IMR-90 (cell line): ENCODE results near the gene CACNA2D3. TPM values are rescaled to one million over a fixed set of nuclear protein-coding genes. Genes with fewer than 3 reads are reported as not detected.

Experiments used
- ATAC-seq: fragments of 200-7000 bp; cut with Tn5 transposase; 2 replicates; pipeline ENCODE4 v1.9.1; 2020; ENCODE audit warnings: low read depth, mild to moderate bottlenecking, moderate library complexity
- BruUV-seq: library from RNA; stranded (reverse); fragments of 400-500 nt; replicated peaks from 2 replicates; lab custom pipeline; 2021; lab: Mats Ljungman, UMichigan
- CTCF ChIA-PET: fragments of 300-600 bp; formaldehyde crosslinking; extraction: SDS; loops from one replicate; lab custom pipeline; 2021; ENCODE audit warnings: antibody characterized with exemption; lab: Yijun Ruan, JAX
- POLR2A ChIA-PET: fragments of 300-600 bp; sonication (Branson Sonifier 250); formaldehyde crosslinking; loops from one replicate; lab custom pipeline; 2022; ENCODE audit warnings: antibody characterized with exemption; ENCODE audit not compliant: unreplicated experiment; lab: Charles Lee
- DNase-seq: peaks from one replicate; pipeline ENCODE4 v3.0.0; 2013
- H2AFZ ChIP-seq: replicated peaks from 2 replicates; pipeline ENCODE3; 2013; ENCODE audit warnings: low read length, mild to moderate bottlenecking; ENCODE audit not compliant: poor library complexity
- H2AK5ac ChIP-seq: 2 replicates; pipeline ENCODE4 v1.6.1; 2013; ENCODE audit warnings: low read depth, low read length, inconsistent platforms
- H2AK9ac ChIP-seq: replicated peaks from 2 replicates; pipeline ENCODE3; 2013; ENCODE audit warnings: mild to moderate bottlenecking, low read depth, low read length, moderate library complexity; ENCODE audit not compliant: poor library complexity
- H2BK120ac ChIP-seq: 2 replicates; pipeline ENCODE4 v1.6.1; 2013; ENCODE audit warnings: low read depth, low read length, inconsistent platforms
- H2BK15ac ChIP-seq: 3 replicates; pipeline ENCODE4 v1.6.1; 2013; ENCODE audit warnings: low read depth, low read length, inconsistent platforms
- H2BK20ac ChIP-seq: 2 replicates; pipeline ENCODE4 v1.6.1; 2013; ENCODE audit warnings: low read depth, mild to moderate bottlenecking, inconsistent platforms, low read length, moderate library complexity
- H2BK5ac ChIP-seq: 2 replicates; pipeline ENCODE4 v1.6.1; 2013; ENCODE audit warnings: mild to moderate bottlenecking, low read depth, low read length, inconsistent platforms; ENCODE audit not compliant: poor library complexity, severe bottlenecking
- H3K14ac ChIP-seq: replicated peaks from 2 replicates; pipeline ENCODE4 v1.6.1; 2013; ENCODE audit warnings: low read depth, low read length, inconsistent platforms
- H3K18ac ChIP-seq: 2 replicates; pipeline ENCODE4 v1.6.1; 2013; ENCODE audit warnings: low read depth, low read length, control low read depth
- H3K23ac ChIP-seq: 2 replicates; pipeline ENCODE4 v1.6.1; 2013; ENCODE audit warnings: low read depth, low read length, inconsistent platforms
- H3K27ac ChIP-seq: 2 replicates; pipeline ENCODE4 v1.5.1; 2013; ENCODE audit warnings: mild to moderate bottlenecking, control low read depth, low read length; ENCODE audit not compliant: insufficient read depth
- H3K27me3 ChIP-seq: 2 replicates; pipeline ENCODE4 v1.6.1; 2013; ENCODE audit warnings: low read length; ENCODE audit not compliant: control insufficient read depth, insufficient read depth
- H3K36me3 ChIP-seq: 2 replicates; pipeline ENCODE4 v1.6.1; 2013; ENCODE audit warnings: low read length, mixed read lengths; ENCODE audit not compliant: control insufficient read depth, insufficient read depth
- H3K4ac ChIP-seq: 2 replicates; pipeline ENCODE4 v1.6.1; 2013; ENCODE audit warnings: low read depth, low read length, inconsistent platforms
- H3K4me1 ChIP-seq: 2 replicates; pipeline ENCODE4 v1.6.1; 2013; ENCODE audit warnings: low read length, mixed read lengths; ENCODE audit not compliant: control insufficient read depth, insufficient read depth
- H3K4me2 ChIP-seq: 2 replicates; pipeline ENCODE4 v1.6.1; 2013; ENCODE audit warnings: low read depth, mild to moderate bottlenecking, control low read depth, low read length, moderate library complexity
- H3K4me3 ChIP-seq: 2 replicates; pipeline ENCODE4 v1.5.1; 2013; ENCODE audit warnings: low read depth, mild to moderate bottlenecking, control low read depth, low read length, moderate library complexity; ENCODE audit not compliant: insufficient read depth
- H3K56ac ChIP-seq: 2 replicates; pipeline ENCODE4 v1.6.1; 2013; ENCODE audit warnings: low read length, inconsistent platforms; ENCODE audit not compliant: insufficient read depth; ENCODE audit errors: extremely low read depth
- H3K79me1 ChIP-seq, 2 experiments: 2 replicates each; pipeline ENCODE4 v1.6.1; 2013; ENCODE audit warnings: low read length in 2 of 2, inconsistent platforms in 1 of 2, low read depth in 1 of 2
- H3K9ac ChIP-seq: 2 replicates; pipeline ENCODE4 v1.6.1; 2013; ENCODE audit warnings: low read depth, low read length, control low read depth
- H3K9me1 ChIP-seq: 2 replicates; pipeline ENCODE4 v1.6.1; 2013; ENCODE audit warnings: low read length, inconsistent platforms; ENCODE audit not compliant: insufficient read depth
- H3K9me3 ChIP-seq: 2 replicates; pipeline ENCODE4 v1.6.1; 2013; ENCODE audit warnings: low read length; ENCODE audit not compliant: control insufficient read depth, insufficient read depth
- H4K20me1 ChIP-seq: 2 replicates; pipeline ENCODE4 v1.6.1; 2013; ENCODE audit warnings: low read length, inconsistent platforms; ENCODE audit not compliant: insufficient read depth
- H4K5ac ChIP-seq: 2 replicates; pipeline ENCODE4 v1.6.1; 2013; ENCODE audit warnings: mild to moderate bottlenecking, low read depth, low read length, control low read depth
- H4K8ac ChIP-seq, 2 experiments: 2 replicates each; pipeline ENCODE4 v1.6.1; 2013; ENCODE audit warnings: low read depth in 2 of 2, low read length in 2 of 2, control low read depth in 1 of 2, inconsistent platforms in 1 of 2
- H4K91ac ChIP-seq: 2 replicates; pipeline ENCODE4 v1.6.1; 2013; ENCODE audit warnings: low read depth, low read length, inconsistent platforms; ENCODE audit not compliant: insufficient read depth
- BHLHE40 ChIP-seq: fragments of 150-350 bp; IDR thresholded peaks from 2 replicates; pipeline ENCODE4 v1.6.1; 2016; ENCODE audit warnings: mild to moderate bottlenecking, low read depth, low read length
- CEBPB ChIP-seq: IDR thresholded peaks from 2 replicates; pipeline ENCODE4 v1.6.1; 2012; ENCODE audit warnings: low read depth, low read length, improper control_type of control experiment
- CHD1 ChIP-seq: IDR thresholded peaks from 2 replicates; pipeline ENCODE4 v1.6.1; 2012; ENCODE audit warnings: low read depth, low read length, improper control_type of control experiment
- FOS ChIP-seq: fragments of 150-350 bp; IDR thresholded peaks from 2 replicates; pipeline ENCODE4 v1.6.1; 2016; ENCODE audit warnings: low read depth, low read length
- MAFK ChIP-seq: IDR thresholded peaks from 2 replicates; pipeline ENCODE4 v1.6.1; 2012; ENCODE audit warnings: low read depth, low read length, improper control_type of control experiment
- MXI1 ChIP-seq: IDR thresholded peaks from 2 replicates; pipeline ENCODE4 v1.6.1; 2012; ENCODE audit warnings: low read depth, mild to moderate bottlenecking, low read length, moderate library complexity, borderline replicate concordance
- NFE2L2 ChIP-seq: fragments of 150-350 bp; IDR thresholded peaks from 2 replicates; pipeline ENCODE4 v1.6.1; 2016; ENCODE audit warnings: low read depth, mild to moderate bottlenecking, low read length
- POLR2A ChIP-seq: IDR thresholded peaks from 2 replicates; pipeline ENCODE4 v1.6.1; 2012; ENCODE audit warnings: mild to moderate bottlenecking, low read depth, low read length
- RAD21 ChIP-seq: IDR thresholded peaks from 2 replicates; pipeline ENCODE4 v1.6.1; 2012; ENCODE audit warnings: low read length, improper control_type of control experiment
- RFX5 ChIP-seq: IDR thresholded peaks from 2 replicates; pipeline ENCODE4 v1.8.0; 2012; ENCODE audit warnings: low read depth, mild to moderate bottlenecking, low read length, moderate library complexity
- SMC3 ChIP-seq: fragments of 150-350 bp; IDR thresholded peaks from 2 replicates; pipeline ENCODE4 v1.6.1; 2016; ENCODE audit warnings: low read depth, mild to moderate bottlenecking, antibody characterized with exemption, low read length, moderate library complexity
- WGBS, 2 experiments: methylation state at CpG; one replicate each; pipeline versions ENCODE4 v1.1.5 to v1.1.7; 2013; ENCODE audit warnings: missing lambda C conversion rate in 2 of 2; ENCODE audit not compliant: insufficient read length in 1 of 2; ENCODE audit errors: extremely low coverage in 2 of 2; 5-methylcytosine and 5-hydroxymethylcytosine counted together
- dilution Hi-C: fragments of 300-500 bp; cut with HindIII; formaldehyde crosslinking; loops from one replicate; pipeline ENCODE4 v1.14.3; 2018; ENCODE audit warnings: low sequenced_read_pairs; ENCODE audit not compliant: unreplicated experiment
- in situ Hi-C: fragments of 300-500 bp; cut with MboI; formaldehyde crosslinking; loops from 3 replicates; pipeline ENCODE4 v1.14.3; 2019; ENCODE audit warnings: low sequenced_read_pairs, inconsistent platforms, mixed read lengths
- intact Hi-C: fragments of 100-400 bp; cut with micrococcal nuclease; formaldehyde crosslinking; loops from 2 replicates; pipeline ENCODE4 v1.10.0; 2022
- polyA plus RNA-seq, 3 experiments: library from polyadenylated mRNA; depleted of rRNA; stranded (reverse); fragments of >200 nt; gene quantifications; 2 replicates each; pipeline ENCODE4 v1.2.3, GENCODE V29; 2012; ENCODE audit warnings: low replicate concordance in 1 of 3
- total RNA-seq: library from RNA; depleted of rRNA; stranded (reverse); fragments of >200 nt; gene quantifications from 2 replicates; pipeline ENCODE4 v1.2.3, GENCODE V29; 2012
- TF ChIP-seq, protein P1 (sequence below): fragments of 150-350 bp; IDR thresholded peaks from 2 replicates; pipeline ENCODE4 v1.6.1; 2017; ENCODE audit warnings: mild to moderate bottlenecking, antibody characterized with exemption, low read length, low read depth
- TF ChIP-seq, protein P2 (sequence below): fragments of 150-350 bp; IDR thresholded peaks from 2 replicates; pipeline ENCODE4 v1.6.1; 2016; ENCODE audit warnings: low read depth, mild to moderate bottlenecking, low read length, moderate library complexity, borderline replicate concordance

Gene CACNA2D3
- total and polyA plus RNA-seq, 2 of the 4 experiments (the other 2 are of a cell fraction), result 0.36 to 0.41 TPM

DNA sequence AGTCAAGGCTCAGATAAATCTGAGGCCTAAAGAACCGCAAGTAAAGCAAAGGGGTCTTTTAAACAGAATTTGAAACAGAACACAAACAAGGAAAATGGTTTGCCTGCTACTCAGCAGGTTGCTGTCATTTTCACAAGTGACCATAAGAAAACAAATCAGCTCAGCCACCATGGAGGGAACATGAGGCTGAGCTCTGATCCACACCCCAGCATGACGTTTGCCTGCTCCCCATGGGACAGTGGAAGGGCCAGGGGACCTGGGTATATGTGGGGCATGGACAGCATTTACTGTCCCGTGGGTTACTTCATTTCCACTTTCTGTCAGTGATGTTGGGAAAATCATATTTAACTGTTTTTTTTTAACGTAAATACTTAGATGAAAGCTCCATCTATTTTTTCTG lies 434.3 kb downstream of the CACNA2D3 start:
- Histone ChIP-seq H3K14ac (no peak overlapping the region), H2BK120ac (no peak overlapping the region), H2BK20ac (no peak overlapping the region), H3K9ac (no peak overlapping the region), H3K4ac (no peak overlapping the region), H3K4me1 (no peaks in the 10 kb centered on the region), H3K23ac (no peak overlapping the region), H2BK15ac (no peak overlapping the region), H3K4me2 (no peak overlapping the region), H4K5ac (no peak overlapping the region), H4K91ac (no peak overlapping the region), H3K4me3 (no peak overlapping the region), H3K36me3 (no peaks in the 10 kb centered on the region), H3K27ac (no peak overlapping the region), H3K18ac (no peak overlapping the region), H2AK9ac (no peak overlapping the region), H2AK5ac (no peak overlapping the region), H4K8ac (no peak overlapping the region), H3K79me1 (no peaks in the 10 kb centered on the region), H2BK5ac (no peak overlapping the region), H3K9me3 (no peaks in the 10 kb centered on the region), H3K9me1 (no peaks in the 10 kb centered on the region), H3K56ac (no peak overlapping the region), H2AFZ (no peak overlapping the region), H4K20me1 (no peaks in the 10 kb centered on the region), H3K27me3 (no peaks in the 10 kb centered on the region)
- in situ Hi-C loops (no loop called here), intact Hi-C loops (no loop called here), dilution Hi-C loops (no loop called here)
- no CpG with 5 or more reads among the region's 4 CpGs for WGBS, 2 experiments
- TF ChIP-seq FOS, result no peak
- TF ChIP-seq, protein P1, sequence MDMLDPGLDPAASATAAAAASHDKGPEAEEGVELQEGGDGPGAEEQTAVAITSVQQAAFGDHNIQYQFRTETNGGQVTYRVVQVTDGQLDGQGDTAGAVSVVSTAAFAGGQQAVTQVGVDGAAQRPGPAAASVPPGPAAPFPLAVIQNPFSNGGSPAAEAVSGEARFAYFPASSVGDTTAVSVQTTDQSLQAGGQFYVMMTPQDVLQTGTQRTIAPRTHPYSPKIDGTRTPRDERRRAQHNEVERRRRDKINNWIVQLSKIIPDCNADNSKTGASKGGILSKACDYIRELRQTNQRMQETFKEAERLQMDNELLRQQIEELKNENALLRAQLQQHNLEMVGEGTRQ, result no peak
- TF ChIP-seq MXI1, result no peak
- no peak for TF ChIP-seq CHD1
- no peak for TF ChIP-seq SMC3
- TF ChIP-seq RFX5, result no peak
- no peak for TF ChIP-seq POLR2A
- no peak for TF ChIP-seq CEBPB
- TF ChIP-seq, protein P2, sequence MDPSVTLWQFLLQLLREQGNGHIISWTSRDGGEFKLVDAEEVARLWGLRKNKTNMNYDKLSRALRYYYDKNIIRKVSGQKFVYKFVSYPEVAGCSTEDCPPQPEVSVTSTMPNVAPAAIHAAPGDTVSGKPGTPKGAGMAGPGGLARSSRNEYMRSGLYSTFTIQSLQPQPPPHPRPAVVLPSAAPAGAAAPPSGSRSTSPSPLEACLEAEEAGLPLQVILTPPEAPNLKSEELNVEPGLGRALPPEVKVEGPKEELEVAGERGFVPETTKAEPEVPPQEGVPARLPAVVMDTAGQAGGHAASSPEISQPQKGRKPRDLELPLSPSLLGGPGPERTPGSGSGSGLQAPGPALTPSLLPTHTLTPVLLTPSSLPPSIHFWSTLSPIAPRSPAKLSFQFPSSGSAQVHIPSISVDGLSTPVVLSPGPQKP, result no peak
- no peak for TF ChIP-seq MAFK
- no peak for TF ChIP-seq RAD21
- TF ChIP-seq BHLHE40, result no peak
- no peak for TF ChIP-seq NFE2L2
- ATAC-seq (no peak), DNase-seq (no peak)
- ChIA-PET POLR2A (no interaction called here), CTCF (no interaction called here)
- BruUV-seq, result no TSS peak
